Heart right ventricle (tissue), 16 donors: ENCODE data around the gene SLC25A36. TPM values are rescaled to one million over a fixed set of nuclear protein-coding genes. Genes with fewer than 3 reads are reported as not detected.

ENCODE experiments used
- ATAC-seq, 8 donors: fragments of 200-7000 bp; cut with Tn5 transposase; one replicate each; pipeline ENCODE4 v1.9.1; 2020; ENCODE audit warnings: mild to moderate bottlenecking in 8 of 8, moderate library complexity in 8 of 8, moderate number of reproducible peaks in 1 of 8
- DNase-seq, 2 donors: peaks; one replicate each; pipeline ENCODE4 v3.0.0-alpha.2; 2020
- H3K27ac ChIP-seq, 10 donors: fragments of 200-600 bp; sonication (generic) in 2 of 10; one replicate each; pipeline versions ENCODE4 v1.5.0 to v1.8.0; 2020 to 2022; ENCODE audit warnings: mild to moderate bottlenecking in 3 of 10
- H3K27me3 ChIP-seq, 7 donors: fragments of 200-600 bp; one replicate each; pipeline ENCODE4 v1.8.0; 2021 to 2022; ENCODE audit warnings: mild to moderate bottlenecking in 2 of 7
- H3K36me3 ChIP-seq, 9 donors: fragments of 200-600 bp; sonication (generic) in 1 of 9; one replicate each; pipeline versions ENCODE4 v1.5.0 to v1.8.0; 2020 to 2022; ENCODE audit warnings: mild to moderate bottlenecking in 2 of 9
- H3K4me1 ChIP-seq, 9 donors: fragments of 200-600 bp; sonication (generic) in 1 of 9; one replicate each; pipeline versions ENCODE4 v1.5.0 to v1.8.0; 2020 to 2022; ENCODE audit warnings: mild to moderate bottlenecking in 4 of 9
- H3K4me3 ChIP-seq, 10 donors: fragments of 200-600 bp; sonication (generic) in 2 of 10; one replicate each; pipeline versions ENCODE4 v1.5.0 to v1.8.0; 2020 to 2022; ENCODE audit warnings: mild to moderate bottlenecking in 7 of 10, moderate library complexity in 2 of 10
- H3K9me3 ChIP-seq, 11 donors: fragments of 200-600 bp in 10 of 11; sonication (generic) in 2 of 11; one replicate each; pipeline versions ENCODE4 v1.5.0 to v1.8.0; 2013 to 2022; ENCODE audit warnings: mild to moderate bottlenecking in 2 of 11, control low read depth in 1 of 11, moderate library complexity in 1 of 11
- CTCF ChIP-seq, 9 donors: fragments of 200-600 bp; sonication (generic) in 2 of 9; IDR thresholded peaks; one replicate each; pipeline versions ENCODE4 v1.5.0 to v1.8.0; 2021 to 2022; ENCODE audit warnings: antibody characterized with exemption in 9 of 9, mild to moderate bottlenecking in 5 of 9, moderate library complexity in 1 of 9
- WGBS, 2 donors: extraction: QIAGEN DNeasy Blood & Tissue Kit; methylation state at CpG; one replicate each; pipeline ENCODE4 v1.1.7; 2013; ENCODE audit warnings: inconsistent platforms in 1 of 2; 5-methylcytosine and 5-hydroxymethylcytosine counted together
- intact Hi-C, 10 donors: fragments of 100-400 bp; cut with DNase I; formaldehyde crosslinking; loops; one replicate each; pipeline versions ENCODE4 v1.11.1 to v1.14.2; 2022
- polyA plus RNA-seq, 2 donors: library from polyadenylated mRNA; stranded (reverse); fragments of 200-250 nt; gene quantifications; one replicate each; pipeline ENCODE4 v1.2.3, GENCODE V29; 2013
- total RNA-seq, 10 donors: library from RNA; stranded (reverse); fragmentation: NEBNext Ultra II Directional in 3 of 10; extraction: Animal tissue kit (Norgen Biotek cat#: 25700) in 3 of 10; gene quantifications; one replicate each; pipeline versions ENCODE4 v1.2.1 to v1.2.4, GENCODE V29; 2021 to 2023
- donor health status: Arrhythmogenic right ventricular cardiomyopathy.
- donor health status: ischemic (EF 13 %, LVEDD 7.1; RV severe dilation, severe dysfunction).
- donor health status: healthy with polysubstance abuse.
- donor health status: DM: no; HTN: yes; CAD: no.
- donor health status: DM: no; HTN: no; CAD: no.
- donor health status: ischemic (EF 25% LVEDD 6.9; RV normal size, moderate dysfunction).
- donor health status: ischemic (EF 25% LVEDD 5.7; RV mildly dilated, moderate dysfunction).
- donor health status: healthy.
- donor health status: DM: yes; HTN: yes; CAD: no.
- donor health status: Ischemic cardiomyopathy.
- donor health status: ischemic (EF 35%, LVEDD 5.7; RV mildly dilated, moderate dysfunction).
- donor health status: nonischemic (EF 11% LVEDD 7.7; RV severe dilation, severe dysfunction).
- donor health status: DM: yes; HTN: yes; CAD: no.
- donor health status: PGD.
- donor health status: ischemic (EF 29% LVEDD 5.4; RV normal size, mild dysfunction).
- donor health status: nonischemic (EF 23%, LVEDD 6.1; RV moderate dilation, normal function).

Gene SLC25A36
- total and polyA plus RNA-seq, 12 donors, result 20.4 to 99.1 (median 59.2) TPM

DNA sequence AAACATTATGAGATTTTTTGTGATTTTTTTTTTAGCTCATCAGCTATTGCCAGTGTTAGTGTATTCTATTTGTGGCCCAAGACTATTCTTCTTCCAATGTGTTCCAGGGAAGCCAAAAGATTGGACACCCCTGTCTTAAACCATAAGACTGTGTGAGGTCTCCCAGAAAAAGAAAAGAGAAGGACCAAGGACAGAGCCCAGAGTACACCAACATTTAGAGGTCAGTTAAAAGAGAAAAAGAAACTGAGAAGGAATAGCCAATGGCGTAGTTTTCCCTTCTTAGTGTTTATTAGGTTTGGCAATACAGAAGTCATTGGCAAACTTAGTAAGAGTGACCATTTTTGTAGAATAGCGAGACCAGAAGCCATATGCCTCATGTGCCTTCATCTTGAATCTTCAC lies 36.1 kb upstream of the SLC25A36 start:
- no peak for TF ChIP-seq CTCF (IDR thresholded peaks at IDR 0.05)
- Histone ChIP-seq H3K4me1 (no peaks in the 10 kb centered on the region), H3K27ac (no peak overlapping the region), H3K4me3 (no peak overlapping the region), H3K27me3 (no peaks in the 10 kb centered on the region), H3K9me3 (no peaks in the 10 kb centered on the region), H3K36me3 (no peaks in the 10 kb centered on the region)
- intact Hi-C loops, result loop anchor here in 3 of 10 donors (10.0 kb wide), 2 partner anchors 49 to 199 kb away; no protein-coding TSS in a partner anchor
- no peak for DNase-seq
- no peak for ATAC-seq
- 86 to 96% methylated on average over 2 of the region's 2 CpGs for WGBS, 2 donors

GRCh38 chr3:140906785-140907184 lies 34.9 kb upstream of the SLC25A36 start:
- no peaks in the 10 kb centered on the region for H3K27me3 ChIP-seq
- H3K27ac ChIP-seq, result no peak overlapping the region
- 67 to 84% methylated on average over 1 of the region's 1 CpG for WGBS, 2 donors
- ATAC-seq (no peak), DNase-seq (no peak)
- no peaks in the 10 kb centered on the region for H3K4me1 ChIP-seq
- no peaks in the 10 kb centered on the region for H3K36me3 ChIP-seq
- intact Hi-C loops, result loop anchor here in 3 of 10 donors (10.0 kb wide), 2 partner anchors 48 to 198 kb away; no protein-coding TSS in a partner anchor
- TF ChIP-seq CTCF (IDR thresholded peaks at IDR 0.05), result no peak
- H3K9me3 ChIP-seq, result no peaks in the 10 kb centered on the region
- no peak overlapping the region for H3K4me3 ChIP-seq

- no peaks in the 10 kb centered on the region for H3K9me3 ChIP-seq
- WGBS, 2 donors, result 26 to 33% methylated on average over 5 of the region's 5 CpGs
- H3K4me1 ChIP-seq, result no peaks in the 10 kb centered on the region
- peak in 4 of 8 donors; percentile 30 to 51 (median 40) for ATAC-seq
- TF ChIP-seq CTCF (IDR thresholded peaks at IDR 0.05), result peak in 2 of 9 donors; percentile 15 to 17
- H3K27me3 ChIP-seq, result no peaks in the 10 kb centered on the region
- no peak overlapping the region for H3K27ac ChIP-seq
- intact Hi-C loops, result loop anchor here in 1 of 10 donors (10.0 kb wide), 1 partner anchor 194 kb away; no protein-coding TSS in a partner anchor
- DNase-seq, result no peak
- H3K36me3 ChIP-seq, result no peaks in the 10 kb centered on the region
- H3K4me3 ChIP-seq, result peak overlapping the region in 4 of 10 donors; percentile 20 to 29 (median 24)
Measured at GRCh38 chr3:140910860-140911259, 30.8 kb upstream of the SLC25A36 start.

DNA sequence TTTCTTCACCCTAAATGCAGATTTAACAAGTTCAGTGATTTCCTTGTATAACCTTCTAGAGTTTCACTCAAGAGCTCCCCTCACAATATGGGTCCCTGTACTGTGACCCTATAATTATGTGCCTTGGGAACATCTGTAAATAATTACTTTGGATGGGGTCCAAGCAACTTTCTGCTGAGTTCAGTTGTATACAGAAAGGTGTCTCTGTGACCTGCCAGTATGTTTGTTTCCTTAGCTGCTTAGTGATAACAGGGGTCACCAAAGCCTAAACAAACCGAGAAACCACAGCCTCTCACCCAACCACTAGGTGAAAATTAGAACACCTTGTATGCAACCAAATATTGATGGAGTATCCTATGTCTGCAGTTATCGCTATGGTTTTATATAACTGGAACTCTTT lies 29.8 kb upstream of the SLC25A36 start:
- Histone ChIP-seq H3K4me1 (no peaks in the 10 kb centered on the region), H3K36me3 (no peaks in the 10 kb centered on the region), H3K9me3 (no peaks in the 10 kb centered on the region), H3K4me3 (no peak overlapping the region), H3K27ac (no peak overlapping the region), H3K27me3 (no peaks in the 10 kb centered on the region)
- no peak for TF ChIP-seq CTCF (IDR thresholded peaks at IDR 0.05)
- no peak for ATAC-seq
- WGBS, 2 donors, result 69 to 76% methylated on average over 2 of the region's 2 CpGs
- DNase-seq, result no peak
- intact Hi-C loops, result loop anchor here in 1 of 10 donors (10.0 kb wide), 1 partner anchor 193 kb away; no protein-coding TSS in a partner anchor
